ENCODE measurements around the gene PDE2A. TPM values are rescaled to one million over a fixed set of nuclear protein-coding genes. Genes with fewer than 3 reads are reported as not detected.

Gene PDE2A
- total and polyA plus RNA-seq, 2 experiments from 2014 or later: 0.60 to 2.2 TPM

GRCh38 chr11:72582206-72583176 is 91.7 kb downstream of the PDE2A start:
- Histone ChIP-seq H3K36me3 (replicated peaks; ENCODE audit: insufficient read depth, low read depth) (no peaks in the 10 kb centered on the region), H4K20me1 (ENCODE audit: insufficient read depth, poor library complexity, severe bottlenecking) (no peaks in the 10 kb centered on the region), H3K27ac (no peak overlapping the region), H2AFZ (no peak overlapping the region), H3K9me3 (ENCODE audit: low read depth) (no peaks in the 10 kb centered on the region), H3K27me3 (peaks cover 20% of the 10 kb centered on the region), H3K79me2 (no peaks in the 10 kb centered on the region), H3K4me3 (no peak overlapping the region), H3K4me2 (no peak overlapping the region), H3K4me1 (ENCODE audit: insufficient read depth) (no peaks in the 10 kb centered on the region), H3K9me2 (replicated peaks; ENCODE audit: insufficient read depth) (no peaks in the 10 kb centered on the region)
- DNase-seq (ENCODE audit: low spot score): no peak
- WGBS (ENCODE audit: low lambda C conversion rate, missing lambda C conversion rate): 91% methylated on average over 14 of the region's 14 CpGs
- TF ChIP-seq EZH2phosphoT487 (IDR thresholded peaks at IDR 0.05; ENCODE audit: low read depth, severe bottlenecking, unreplicated experiment) (no peak), EZH2 (IDR thresholded peaks at IDR 0.05; ENCODE audit: borderline replicate concordance) (no peak), CTCF (IDR thresholded peaks at IDR 0.05; ENCODE audit: poor library complexity) (no peak)

GRCh38 chr11:72581067-72581466 is 93.2 kb downstream of the PDE2A start:
- TF ChIP-seq EZH2phosphoT487 (IDR thresholded peaks at IDR 0.05; ENCODE audit: low read depth, severe bottlenecking, unreplicated experiment): no peak
- no peak for TF ChIP-seq CTCF (IDR thresholded peaks at IDR 0.05; ENCODE audit: poor library complexity)
- no peak for TF ChIP-seq EZH2 (IDR thresholded peaks at IDR 0.05; ENCODE audit: borderline replicate concordance)
- no peak overlapping the region for H3K27ac ChIP-seq
- H3K9me2 ChIP-seq (replicated peaks; ENCODE audit: insufficient read depth): no peaks in the 10 kb centered on the region
- no peak for DNase-seq (ENCODE audit: low spot score)
- no peak overlapping the region for H3K4me2 ChIP-seq
- no peak overlapping the region for H3K4me3 ChIP-seq
- H3K4me1 ChIP-seq (ENCODE audit: insufficient read depth): no peaks in the 10 kb centered on the region
- no peaks in the 10 kb centered on the region for H3K9me3 ChIP-seq (ENCODE audit: low read depth)
- no peaks in the 10 kb centered on the region for H4K20me1 ChIP-seq (ENCODE audit: insufficient read depth, poor library complexity, severe bottlenecking)
- no peaks in the 10 kb centered on the region for H3K36me3 ChIP-seq (replicated peaks; ENCODE audit: insufficient read depth, low read depth)
- peaks cover 20% of the 10 kb centered on the region for H3K27me3 ChIP-seq
- WGBS (ENCODE audit: low lambda C conversion rate, missing lambda C conversion rate): 87% methylated on average over 5 of the region's 5 CpGs
- H3K79me2 ChIP-seq: no peaks in the 10 kb centered on the region
- H2AFZ ChIP-seq: no peak overlapping the region

GRCh38 chr11:72580642-72580950 is 93.6 kb downstream of the PDE2A start:
- TF ChIP-seq CTCF (IDR thresholded peaks at IDR 0.05; ENCODE audit: poor library complexity) (no peak), EZH2 (IDR thresholded peaks at IDR 0.05; ENCODE audit: borderline replicate concordance) (no peak), EZH2phosphoT487 (IDR thresholded peaks at IDR 0.05; ENCODE audit: low read depth, severe bottlenecking, unreplicated experiment) (no peak)
- no peak overlapping the region for H3K4me2 ChIP-seq
- no peak overlapping the region for H2AFZ ChIP-seq
- no peak overlapping the region for H3K27ac ChIP-seq
- no peaks in the 10 kb centered on the region for H3K36me3 ChIP-seq (replicated peaks; ENCODE audit: insufficient read depth, low read depth)
- H4K20me1 ChIP-seq (ENCODE audit: insufficient read depth, poor library complexity, severe bottlenecking): no peaks in the 10 kb centered on the region
- 83% methylated on average over 3 of the region's 3 CpGs for WGBS (ENCODE audit: low lambda C conversion rate, missing lambda C conversion rate)
- H3K27me3 ChIP-seq: peaks cover 20% of the 10 kb centered on the region
- no peak overlapping the region for H3K4me3 ChIP-seq
- H3K79me2 ChIP-seq: no peaks in the 10 kb centered on the region
- no peaks in the 10 kb centered on the region for H3K4me1 ChIP-seq (ENCODE audit: insufficient read depth)
- no peaks in the 10 kb centered on the region for H3K9me3 ChIP-seq (ENCODE audit: low read depth)
- DNase-seq (ENCODE audit: low spot score): no peak
- H3K9me2 ChIP-seq (replicated peaks; ENCODE audit: insufficient read depth): no peaks in the 10 kb centered on the region
